ENCODE results near the gene ZNF280B. TPM values are rescaled to one million over a fixed set of nuclear protein-coding genes. Genes with fewer than 3 reads are reported as not detected.

The ZNF280B gene
- total RNA-seq, 1 experiment from 2014 or later: 3.9 TPM

- intact Hi-C loops (cut with micrococcal nuclease; ENCODE audit: unreplicated experiment): loop anchor here (10.0 kb wide), 1 partner anchor 260 kb away; no protein-coding TSS in a partner anchor
- Mint-ChIP-seq H3K27me3 (ENCODE audit: insufficient read depth, unreplicated experiment) (peaks cover 2% of the 10 kb centered on the region), H3K36me3 (ENCODE audit: insufficient read depth, unreplicated experiment) (no peaks in the 10 kb centered on the region), H3K4me3 (ENCODE audit: unreplicated experiment) (no peak overlapping the region), H3K27ac (ENCODE audit: unreplicated experiment) (no peak overlapping the region), H3K4me1 (ENCODE audit: low read depth, unreplicated experiment) (peaks cover 7% of the 10 kb centered on the region), H3K9me3 (ENCODE audit: unreplicated experiment) (peaks cover 14% of the 10 kb centered on the region)
- H3K9me3 ChIP-seq: peaks cover 23% of the 10 kb centered on the region; the same call in 1 of the 2 replicates
- DNase-seq: no peak
- ChIA-PET CTCF (interaction anchor here (0.6 to 1.9 kb wide), 7 partner anchors 55 to 612 kb away, joined by 3 to 8 read pairs (median 5); partner anchors contain the start of gene ZNF280A), POLR2A (no interaction called here)
- TF ChIP-seq, protein P1, sequence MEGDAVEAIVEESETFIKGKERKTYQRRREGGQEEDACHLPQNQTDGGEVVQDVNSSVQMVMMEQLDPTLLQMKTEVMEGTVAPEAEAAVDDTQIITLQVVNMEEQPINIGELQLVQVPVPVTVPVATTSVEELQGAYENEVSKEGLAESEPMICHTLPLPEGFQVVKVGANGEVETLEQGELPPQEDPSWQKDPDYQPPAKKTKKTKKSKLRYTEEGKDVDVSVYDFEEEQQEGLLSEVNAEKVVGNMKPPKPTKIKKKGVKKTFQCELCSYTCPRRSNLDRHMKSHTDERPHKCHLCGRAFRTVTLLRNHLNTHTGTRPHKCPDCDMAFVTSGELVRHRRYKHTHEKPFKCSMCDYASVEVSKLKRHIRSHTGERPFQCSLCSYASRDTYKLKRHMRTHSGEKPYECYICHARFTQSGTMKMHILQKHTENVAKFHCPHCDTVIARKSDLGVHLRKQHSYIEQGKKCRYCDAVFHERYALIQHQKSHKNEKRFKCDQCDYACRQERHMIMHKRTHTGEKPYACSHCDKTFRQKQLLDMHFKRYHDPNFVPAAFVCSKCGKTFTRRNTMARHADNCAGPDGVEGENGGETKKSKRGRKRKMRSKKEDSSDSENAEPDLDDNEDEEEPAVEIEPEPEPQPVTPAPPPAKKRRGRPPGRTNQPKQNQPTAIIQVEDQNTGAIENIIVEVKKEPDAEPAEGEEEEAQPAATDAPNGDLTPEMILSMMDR (IDR thresholded peaks at IDR 0.05; ENCODE audit: insufficient read depth in 1 of 2, low read depth in 1 of 2, low read length in 1 of 2, severe bottlenecking in 1 of 2, unreplicated experiment in 1 of 2): no peak
- H3K36me3 ChIP-seq (ENCODE audit: control insufficient read depth, insufficient read depth, low read length): no peaks in the 10 kb centered on the region
- H3K4me3 ChIP-seq (ENCODE audit: low read depth, low read length): no peak overlapping the region
- H3K4me1 ChIP-seq: no peaks in the 10 kb centered on the region
- no TSS peak for BruUV-seq (replicated peaks)
- H3K27me3 ChIP-seq (replicated peaks; ENCODE audit: control insufficient read depth, insufficient read depth, low read length): no peaks in the 10 kb centered on the region
These were observed 43.4 kb downstream of the ZNF280B start for GRCh38 chr22:22465094-22465602.

GRCh38 chr22:22464541-22465054 lies 43.9 kb downstream of the ZNF280B start:
- ChIA-PET CTCF (interaction anchor here (0.7 to 1.9 kb wide), 14 partner anchors 17 to 419 kb away, joined by 3 to 8 read pairs (median 4); partner anchors contain the start of gene ZNF280A), POLR2A (no interaction called here)
- no peaks in the 10 kb centered on the region for H3K36me3 ChIP-seq (ENCODE audit: control insufficient read depth, insufficient read depth, low read length)
- H3K27me3 ChIP-seq (replicated peaks; ENCODE audit: control insufficient read depth, insufficient read depth, low read length): no peaks in the 10 kb centered on the region
- no TSS peak for BruUV-seq (replicated peaks)
- H3K27ac Mint-ChIP-seq (ENCODE audit: unreplicated experiment): no peak overlapping the region
- H3K9me3 ChIP-seq: peaks cover 26% of the 10 kb centered on the region; the same call in 1 of the 2 replicates
- TF ChIP-seq, protein P1 (IDR thresholded peaks at IDR 0.05; ENCODE audit: insufficient read depth in 1 of 2, low read depth in 1 of 2, low read length in 1 of 2, severe bottlenecking in 1 of 2, unreplicated experiment in 1 of 2): no peak
- peaks cover 11% of the 10 kb centered on the region for H3K9me3 Mint-ChIP-seq (ENCODE audit: unreplicated experiment)
- intact Hi-C loops (cut with micrococcal nuclease; ENCODE audit: unreplicated experiment): loop anchor here (5.0 to 10.0 kb wide), 2 partner anchors 88 to 260 kb away; no protein-coding TSS in a partner anchor
- no peak overlapping the region for H3K4me3 ChIP-seq (ENCODE audit: low read depth, low read length)
- peaks cover 7% of the 10 kb centered on the region for H3K4me1 Mint-ChIP-seq (ENCODE audit: low read depth, unreplicated experiment)
- H3K36me3 Mint-ChIP-seq (ENCODE audit: insufficient read depth, unreplicated experiment): no peaks in the 10 kb centered on the region
- DNase-seq: no peak
- no peak overlapping the region for H3K4me3 Mint-ChIP-seq (ENCODE audit: unreplicated experiment)
- peaks cover 2% of the 10 kb centered on the region for H3K27me3 Mint-ChIP-seq (ENCODE audit: insufficient read depth, unreplicated experiment)
- no peaks in the 10 kb centered on the region for H3K4me1 ChIP-seq

GRCh38 chr22:22463855-22464540 lies 44.5 kb downstream of the ZNF280B start:
- no TSS peak for BruUV-seq (replicated peaks)
- peaks cover 7% of the 10 kb centered on the region for H3K4me1 Mint-ChIP-seq (ENCODE audit: low read depth, unreplicated experiment)
- ChIA-PET POLR2A (no interaction called here), CTCF (interaction anchor here (0.7 to 1.9 kb wide), 14 partner anchors 17 to 420 kb away, joined by 3 to 8 read pairs (median 4); partner anchors contain the start of gene ZNF280A)
- H3K27me3 Mint-ChIP-seq (ENCODE audit: insufficient read depth, unreplicated experiment): peaks cover 2% of the 10 kb centered on the region
- TF ChIP-seq, protein P1 (IDR thresholded peaks at IDR 0.05; ENCODE audit: insufficient read depth in 1 of 2, low read depth in 1 of 2, low read length in 1 of 2, severe bottlenecking in 1 of 2, unreplicated experiment in 1 of 2): peak; percentile 68 to 76
- Histone ChIP-seq H3K9me3 (peaks cover 27% of the 10 kb centered on the region; the same call in 1 of the 2 replicates), H3K4me3 (ENCODE audit: low read depth, low read length) (no peak overlapping the region), H3K27me3 (replicated peaks; ENCODE audit: control insufficient read depth, insufficient read depth, low read length) (no peaks in the 10 kb centered on the region), H3K36me3 (ENCODE audit: control insufficient read depth, insufficient read depth, low read length) (no peaks in the 10 kb centered on the region), H3K4me1 (no peaks in the 10 kb centered on the region)
- H3K36me3 Mint-ChIP-seq (ENCODE audit: insufficient read depth, unreplicated experiment): no peaks in the 10 kb centered on the region
- no peak overlapping the region for H3K27ac Mint-ChIP-seq (ENCODE audit: unreplicated experiment)
- no peak overlapping the region for H3K4me3 Mint-ChIP-seq (ENCODE audit: unreplicated experiment)
- intact Hi-C loops (cut with micrococcal nuclease; ENCODE audit: unreplicated experiment): loop anchor here (5.0 to 10.0 kb wide), 2 partner anchors 88 to 261 kb away; no protein-coding TSS in a partner anchor
- peak; percentile 54 to 74 for DNase-seq
- peaks cover 11% of the 10 kb centered on the region for H3K9me3 Mint-ChIP-seq (ENCODE audit: unreplicated experiment)

All from Caco-2 (cell line).